Skeletal muscle tissue (tissue), 4 donors: Measurements from ENCODE around the gene CCDC88B. TPM values are rescaled to one million over a fixed set of nuclear protein-coding genes. Genes with fewer than 3 reads are reported as not detected.

Source experiments
- H3K27ac ChIP-seq: one replicate; pipeline ENCODE4 v1.7.0; 2013; ENCODE audit warnings: mild to moderate bottlenecking, low read depth, low read length, inconsistent platforms
- H3K27me3 ChIP-seq, 3 donors: one replicate each; pipeline ENCODE4 v1.7.0; 2013; ENCODE audit warnings: low read length in 3 of 3; ENCODE audit not compliant: control insufficient read depth in 3 of 3, insufficient read depth in 3 of 3
- H3K36me3 ChIP-seq, 3 donors: one replicate each; pipeline ENCODE4 v1.7.0; 2013; ENCODE audit warnings: low read length in 3 of 3; ENCODE audit not compliant: control insufficient read depth in 3 of 3, insufficient read depth in 3 of 3
- H3K4me1 ChIP-seq, 3 donors: one replicate each; pipeline ENCODE4 v1.7.0; 2013; ENCODE audit warnings: low read length in 3 of 3, mild to moderate bottlenecking in 3 of 3; ENCODE audit not compliant: control insufficient read depth in 3 of 3, insufficient read depth in 3 of 3
- H3K4me3 ChIP-seq, 3 donors: one replicate each; pipeline ENCODE4 v1.7.0; 2013; ENCODE audit warnings: low read length in 3 of 3
- H3K9ac ChIP-seq, 3 donors: one replicate each; pipeline ENCODE4 v1.7.0; 2013; ENCODE audit warnings: low read length in 3 of 3, mild to moderate bottlenecking in 3 of 3, moderate library complexity in 2 of 3, low read depth in 1 of 3
- H3K9me3 ChIP-seq, 3 donors: one replicate each; pipeline ENCODE4 v1.7.0; 2013; ENCODE audit warnings: low read length in 3 of 3; ENCODE audit not compliant: control insufficient read depth in 3 of 3
- total RNA-seq: library from RNA; depleted of rRNA; stranded (reverse); fragments of >200 nt; gene quantifications from one replicate; pipeline ENCODE4 v1.2.3, GENCODE V29; 2014
- donor health status: Osteomylitis.

The CCDC88B gene
- total RNA-seq, 1 donor from 2014 or later, result 2.6 TPM

- peaks cover 9 to 23% (median 15%) of the 10 kb centered on the region in 3 donors for H3K36me3 ChIP-seq
- H3K27ac ChIP-seq, result no peak overlapping the region
- no peaks in the 10 kb centered on the region for H3K27me3 ChIP-seq
- no peaks in the 10 kb centered on the region for H3K4me1 ChIP-seq
- H3K9ac ChIP-seq, result no peak overlapping the region
- no peaks in the 10 kb centered on the region for H3K9me3 ChIP-seq
- H3K4me3 ChIP-seq, result no peak overlapping the region
Measured at GRCh38 chr11:64371201-64371600, 31.2 kb downstream of the CCDC88B start.

DNA sequence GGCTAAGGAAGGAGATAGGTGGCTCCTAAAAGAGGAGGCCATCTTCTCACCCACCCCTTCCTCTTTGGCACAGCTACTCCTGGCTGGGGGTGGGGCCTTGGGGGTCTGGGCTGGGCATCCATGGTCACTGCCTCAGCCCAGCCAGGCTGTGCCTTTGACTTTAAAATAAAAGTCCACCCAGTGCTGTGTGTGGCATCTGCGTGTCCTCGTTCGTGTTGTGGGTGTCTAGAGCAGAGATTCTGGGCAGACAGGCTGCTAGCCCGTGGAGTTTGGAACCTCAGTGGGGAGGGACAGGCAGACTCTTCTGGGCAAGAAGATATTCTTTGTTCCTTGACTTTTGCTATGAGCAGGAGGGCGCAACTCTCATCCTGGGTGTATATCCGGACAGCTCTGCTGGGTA lies 32.0 kb downstream of the CCDC88B start:
- Histone ChIP-seq H3K9ac (no peak overlapping the region), H3K27me3 (no peaks in the 10 kb centered on the region), H3K4me3 (no peak overlapping the region), H3K9me3 (no peaks in the 10 kb centered on the region), H3K27ac (no peak overlapping the region), H3K4me1 (no peaks in the 10 kb centered on the region), H3K36me3 (peaks cover 3 to 17% (median 11%) of the 10 kb centered on the region in 3 donors)

DNA sequence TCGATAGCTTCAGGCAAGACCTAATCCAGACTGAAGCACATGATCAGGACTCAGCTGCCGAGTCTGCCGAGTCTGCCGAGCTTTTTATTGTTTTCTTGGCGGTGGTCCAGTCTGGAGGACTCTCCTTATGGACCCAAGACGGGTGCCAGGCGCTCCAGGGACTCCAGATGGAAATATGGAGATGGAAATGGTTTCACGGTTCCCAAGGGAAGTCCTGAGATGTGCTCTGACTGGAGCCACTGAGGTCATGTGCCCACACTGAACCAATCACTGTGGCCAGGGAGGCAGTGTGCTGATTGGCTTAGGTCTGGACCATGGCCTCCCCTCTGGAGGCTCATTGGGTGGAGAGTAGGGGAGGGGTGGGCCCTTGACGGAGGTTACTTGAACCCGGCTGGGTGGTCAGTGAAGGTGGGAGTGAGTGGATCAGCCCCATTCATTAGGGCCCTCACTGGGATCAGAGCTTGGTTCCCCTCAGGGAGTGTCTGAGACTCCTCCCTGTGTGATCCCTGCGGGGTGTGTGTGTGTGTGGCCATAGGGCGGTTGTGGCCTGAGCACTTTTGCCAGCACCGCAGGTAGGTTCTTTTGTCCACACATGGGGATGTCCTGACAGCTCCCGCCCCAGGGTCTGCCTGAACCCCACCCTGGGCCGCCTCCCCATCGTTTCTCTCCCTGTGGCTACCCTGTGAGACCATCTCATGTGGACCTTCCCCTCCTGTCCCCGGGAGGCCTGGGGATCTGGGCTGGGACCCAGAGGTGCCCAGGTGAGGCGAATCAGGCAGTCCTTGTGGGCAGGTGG lies 33.0 kb downstream of the CCDC88B start:
- Histone ChIP-seq H3K27me3 (no peaks in the 10 kb centered on the region), H3K27ac (no peak overlapping the region), H3K36me3 (peaks cover 0 to 12% (median 8%) of the 10 kb centered on the region in 3 donors), H3K9ac (peak overlapping the region in 1 of 3 donors; percentile 3), H3K4me1 (no peaks in the 10 kb centered on the region), H3K4me3 (peak overlapping the region in 2 of 3 donors; percentile 27 to 49), H3K9me3 (no peaks in the 10 kb centered on the region)

DNA sequence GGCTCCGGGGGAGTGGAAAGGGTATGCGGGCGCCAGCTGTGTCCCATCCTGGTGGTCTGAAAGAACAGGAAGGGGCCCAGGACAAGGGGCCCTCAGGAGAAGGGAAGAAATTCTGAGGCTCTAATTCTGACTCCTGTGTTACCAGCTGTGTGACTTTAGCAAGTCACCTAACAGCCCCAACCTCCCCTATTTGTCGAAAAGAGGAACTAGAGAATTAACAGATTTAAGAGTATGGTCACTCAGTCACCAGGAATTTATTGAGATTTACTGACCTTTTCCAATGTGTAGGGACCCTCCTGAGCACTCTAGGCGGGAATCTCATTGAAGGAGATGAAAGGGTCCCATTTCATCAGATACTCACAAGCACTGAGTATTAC lies 33.6 kb downstream of the CCDC88B start:
- peaks cover 0 to 9% (median 8%) of the 10 kb centered on the region in 3 donors for H3K36me3 ChIP-seq
- peaks cover 4 to 5% (median 5%) of the 10 kb centered on the region in 3 donors for H3K4me1 ChIP-seq
- no peak overlapping the region for H3K27ac ChIP-seq
- H3K27me3 ChIP-seq, result no peaks in the 10 kb centered on the region
- no peak overlapping the region for H3K9ac ChIP-seq
- no peaks in the 10 kb centered on the region for H3K9me3 ChIP-seq
- H3K4me3 ChIP-seq, result no peak overlapping the region

- Histone ChIP-seq H3K4me3 (no peak overlapping the region), H3K9me3 (no peaks in the 10 kb centered on the region), H3K4me1 (peaks cover 7 to 9% (median 7%) of the 10 kb centered on the region in 3 donors), H3K27me3 (no peaks in the 10 kb centered on the region), H3K27ac (no peak overlapping the region), H3K9ac (no peak overlapping the region), H3K36me3 (no peaks in the 10 kb centered on the region)
Measured at GRCh38 chr11:64376071-64376470, 36.1 kb downstream of the CCDC88B start.

DNA sequence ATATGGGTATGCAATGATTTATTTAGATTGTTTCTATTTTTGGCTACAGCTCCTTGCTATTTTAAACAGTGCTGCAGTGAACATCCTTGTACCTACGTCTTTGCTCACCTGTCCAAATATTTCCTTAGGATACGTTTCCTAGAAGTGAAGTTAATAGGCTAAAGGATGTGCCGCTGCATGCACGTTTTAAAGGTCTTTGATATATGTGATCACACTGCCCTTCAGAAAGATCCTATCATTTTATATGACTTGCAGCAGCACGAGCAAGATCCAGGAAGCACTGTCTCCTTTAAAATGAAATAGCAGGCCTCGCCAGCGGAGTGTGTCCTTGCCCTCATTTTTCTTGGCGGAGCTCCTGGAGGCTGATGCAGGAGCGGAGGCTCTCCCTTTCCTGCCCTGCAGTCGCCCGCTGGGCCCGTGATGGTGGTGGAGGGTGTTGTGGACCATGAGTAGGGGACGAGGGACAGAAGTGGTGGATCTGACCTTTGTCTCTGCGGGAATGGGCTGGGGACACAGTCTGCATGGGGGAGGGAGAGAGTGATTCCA lies 38.4 kb downstream of the CCDC88B start:
- Histone ChIP-seq H3K27me3 (peaks cover 0 to 4% (median 0%) of the 10 kb centered on the region in 3 donors), H3K4me3 (peak overlapping the region in 1 of 3 donors; percentile 37), H3K9ac (peak overlapping the region in 1 of 3 donors; percentile 8)

GRCh38 chr11:64379160-64379559 lies 39.2 kb downstream of the CCDC88B start:
- Histone ChIP-seq H3K4me3 (no peak overlapping the region), H3K36me3 (no peaks in the 10 kb centered on the region), H3K9ac (peak overlapping the region in 1 of 3 donors; percentile 8), H3K4me1 (peaks cover 10 to 14% (median 14%) of the 10 kb centered on the region in 3 donors), H3K9me3 (no peaks in the 10 kb centered on the region), H3K27me3 (peaks cover 0 to 4% (median 0%) of the 10 kb centered on the region in 3 donors), H3K27ac (no peak overlapping the region)

More for the DNA sequence above, 38.4 kb downstream of the CCDC88B start:
- no peak overlapping the region for H3K27ac ChIP-seq
- H3K9me3 ChIP-seq, result no peaks in the 10 kb centered on the region
- peaks cover 7 to 9% (median 7%) of the 10 kb centered on the region in 3 donors for H3K4me1 ChIP-seq
- no peaks in the 10 kb centered on the region for H3K36me3 ChIP-seq

DNA sequence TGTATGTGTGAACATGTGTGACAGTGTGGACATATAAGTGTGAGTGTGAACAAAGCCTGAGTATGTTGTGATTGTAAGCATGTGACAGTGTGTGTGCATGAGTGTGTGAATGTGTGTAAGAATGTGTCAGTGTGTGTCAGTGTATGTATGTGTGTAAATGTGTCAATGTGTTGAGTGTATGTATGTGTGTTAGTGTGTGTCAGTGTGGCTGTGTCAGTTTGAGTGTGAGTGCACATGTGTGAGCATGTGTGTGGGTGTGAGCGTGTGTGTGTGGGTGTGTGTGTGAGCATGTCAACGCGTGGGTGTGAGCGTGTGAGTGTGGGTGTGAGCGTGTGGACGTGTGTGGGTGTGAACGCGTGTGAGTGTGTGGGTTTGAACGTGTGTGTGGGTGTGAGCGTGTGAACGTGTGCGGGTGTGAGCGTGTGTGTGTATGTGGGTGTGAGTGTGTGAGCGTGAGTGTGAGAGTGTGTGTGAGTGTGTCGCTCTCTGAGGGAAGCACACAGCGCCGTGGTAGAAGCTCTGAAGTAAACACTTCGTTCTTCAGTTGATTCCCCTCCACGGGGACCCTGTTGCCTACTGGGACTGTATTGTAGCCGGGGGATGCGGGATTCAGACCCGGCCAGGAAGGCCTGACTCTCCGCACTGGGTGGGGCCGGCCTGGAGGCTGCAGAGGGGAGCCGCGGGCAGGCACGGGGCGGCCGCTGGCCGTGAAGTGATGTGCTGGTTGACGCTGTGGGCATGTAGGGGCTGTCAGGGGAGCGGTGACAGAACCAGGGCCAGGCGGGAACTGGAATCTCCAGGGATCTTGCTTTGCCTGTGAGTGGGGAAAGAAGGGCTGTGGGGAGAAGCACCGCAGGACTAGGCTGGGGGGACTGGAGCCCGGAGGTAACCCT lies 40.1 kb downstream of the CCDC88B start:
- H3K27ac ChIP-seq, result no peak overlapping the region
- H3K4me3 ChIP-seq, result no peak overlapping the region
- H3K4me1 ChIP-seq, result peaks cover 15 to 23% (median 22%) of the 10 kb centered on the region in 3 donors
- peaks cover 0 to 4% (median 0%) of the 10 kb centered on the region in 3 donors for H3K27me3 ChIP-seq
- no peaks in the 10 kb centered on the region for H3K36me3 ChIP-seq
- no peaks in the 10 kb centered on the region for H3K9me3 ChIP-seq
- no peak overlapping the region for H3K9ac ChIP-seq

DNA sequence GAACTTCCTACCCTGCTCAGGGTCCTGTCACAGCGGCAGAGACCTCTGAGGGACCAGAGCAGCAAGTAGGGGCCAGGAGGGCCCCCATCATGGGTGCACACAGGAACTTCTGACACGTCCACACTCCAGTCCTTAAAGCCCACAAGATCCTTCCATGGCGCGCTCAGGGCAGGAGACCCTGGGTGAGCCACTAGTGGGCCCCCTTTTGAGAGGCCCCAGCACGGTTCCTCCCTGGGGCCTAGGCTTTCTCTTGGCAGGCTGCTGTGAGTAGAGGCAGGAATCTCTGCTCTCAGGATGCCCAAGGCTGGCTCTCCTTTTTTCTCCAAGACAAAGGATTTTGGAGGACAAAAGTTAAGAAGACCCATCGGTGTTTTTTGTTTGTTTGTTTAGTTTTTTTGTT lies 41.3 kb downstream of the CCDC88B start:
- no peak overlapping the region for H3K4me3 ChIP-seq
- H3K9me3 ChIP-seq, result no peaks in the 10 kb centered on the region
- no peak overlapping the region for H3K9ac ChIP-seq
- no peak overlapping the region for H3K27ac ChIP-seq
- peaks cover 20 to 29% (median 24%) of the 10 kb centered on the region in 3 donors for H3K4me1 ChIP-seq
- H3K36me3 ChIP-seq, result no peaks in the 10 kb centered on the region
- peaks cover 0 to 4% (median 0%) of the 10 kb centered on the region in 3 donors for H3K27me3 ChIP-seq
